ENCODE data around the gene SYTL4. TPM values are rescaled to one million over a fixed set of nuclear protein-coding genes. Genes with fewer than 3 reads are reported as not detected.

Gene SYTL4
- total RNA-seq, 2 experiments from 2014 or later, result not detected

DNA sequence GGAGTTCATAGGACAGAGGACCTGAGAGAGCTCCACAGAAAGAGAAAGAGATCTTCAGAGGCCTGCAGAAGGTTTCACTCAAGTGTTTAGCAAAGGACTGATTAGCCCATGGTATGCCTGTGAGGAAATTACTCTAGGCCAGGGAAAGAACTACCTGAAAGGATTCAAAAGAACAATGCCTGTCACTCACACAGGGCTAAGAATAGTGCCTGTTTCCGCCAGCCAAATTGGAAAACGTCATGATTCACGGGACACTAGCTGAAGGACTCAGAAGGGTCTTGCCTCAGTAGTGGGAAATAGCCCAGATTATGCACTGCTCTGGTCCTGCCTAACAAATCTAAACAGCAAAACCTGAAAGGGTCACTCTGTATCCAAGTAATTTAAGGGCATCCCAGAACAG, 21.1 kb downstream of the SYTL4 start:
- intact Hi-C loops (cut with micrococcal nuclease; ENCODE audit: unreplicated experiment), result no loop called here

DNA sequence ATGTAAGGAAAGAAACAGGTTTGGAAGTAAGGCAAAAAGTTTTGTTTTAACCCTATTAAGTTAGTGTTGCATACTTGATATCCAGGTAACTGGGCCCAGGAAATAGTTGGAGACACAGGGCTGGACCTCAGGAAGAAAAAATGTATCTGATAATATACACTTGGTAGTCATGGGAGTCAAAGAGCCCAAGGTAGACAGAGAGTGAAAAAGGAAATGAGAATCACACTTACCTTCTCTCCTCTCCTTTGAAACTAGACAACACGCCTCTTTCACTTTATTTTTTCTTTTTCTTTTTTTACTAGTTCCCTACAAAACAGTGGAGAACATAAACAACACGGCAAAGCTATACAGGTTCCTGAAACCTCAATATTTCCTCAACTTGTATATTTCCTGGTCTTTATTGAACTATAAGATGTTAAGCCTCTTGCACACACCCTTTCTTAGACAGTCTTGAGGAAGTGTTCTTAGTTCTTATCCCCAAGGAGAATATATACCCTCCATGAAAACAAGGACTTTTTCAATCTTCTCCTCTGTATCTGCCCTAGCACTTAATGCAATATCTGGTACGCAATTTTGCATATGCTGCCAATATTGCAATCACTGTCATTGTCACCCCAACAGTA, 27.2 kb downstream of the SYTL4 start:
- no TSS peak for BruUV-seq (replicated peaks)
- H4K20me1 ChIP-seq (ENCODE audit: insufficient read depth, low read length), result no peaks in the 10 kb centered on the region
- intact Hi-C loops (cut with micrococcal nuclease; ENCODE audit: unreplicated experiment), result no loop called here
- no peak overlapping the region for H3K4me2 ChIP-seq (ENCODE audit: low read length)
- H3K27ac ChIP-seq (ENCODE audit: low read depth, low read length, poor library complexity, severe bottlenecking), result no peak overlapping the region
- H3K4me1 ChIP-seq (ENCODE audit: insufficient read depth, low read length, poor library complexity, severe bottlenecking), result no peaks in the 10 kb centered on the region
- H3K4me3 ChIP-seq (ENCODE audit: low read depth, low read length, poor library complexity, severe bottlenecking), result no peak overlapping the region
- TF ChIP-seq, protein P1, sequence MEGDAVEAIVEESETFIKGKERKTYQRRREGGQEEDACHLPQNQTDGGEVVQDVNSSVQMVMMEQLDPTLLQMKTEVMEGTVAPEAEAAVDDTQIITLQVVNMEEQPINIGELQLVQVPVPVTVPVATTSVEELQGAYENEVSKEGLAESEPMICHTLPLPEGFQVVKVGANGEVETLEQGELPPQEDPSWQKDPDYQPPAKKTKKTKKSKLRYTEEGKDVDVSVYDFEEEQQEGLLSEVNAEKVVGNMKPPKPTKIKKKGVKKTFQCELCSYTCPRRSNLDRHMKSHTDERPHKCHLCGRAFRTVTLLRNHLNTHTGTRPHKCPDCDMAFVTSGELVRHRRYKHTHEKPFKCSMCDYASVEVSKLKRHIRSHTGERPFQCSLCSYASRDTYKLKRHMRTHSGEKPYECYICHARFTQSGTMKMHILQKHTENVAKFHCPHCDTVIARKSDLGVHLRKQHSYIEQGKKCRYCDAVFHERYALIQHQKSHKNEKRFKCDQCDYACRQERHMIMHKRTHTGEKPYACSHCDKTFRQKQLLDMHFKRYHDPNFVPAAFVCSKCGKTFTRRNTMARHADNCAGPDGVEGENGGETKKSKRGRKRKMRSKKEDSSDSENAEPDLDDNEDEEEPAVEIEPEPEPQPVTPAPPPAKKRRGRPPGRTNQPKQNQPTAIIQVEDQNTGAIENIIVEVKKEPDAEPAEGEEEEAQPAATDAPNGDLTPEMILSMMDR (conservative IDR thresholded peaks at IDR 0.05; ENCODE audit: low read length), result no peak
- no peak for TF ChIP-seq EZH2phosphoT487 (IDR thresholded peaks at IDR 0.05; ENCODE audit: borderline replicate concordance, low read depth, low read length)
- no peaks in the 10 kb centered on the region for H3K9me2 ChIP-seq (ENCODE audit: insufficient read depth, low read length)
- POLR2A ChIA-PET, result no interaction called here
- H3K36me3 ChIP-seq (ENCODE audit: insufficient read depth, low read length), result no peaks in the 10 kb centered on the region
- H2AFZ ChIP-seq (ENCODE audit: low read length), result no peak overlapping the region
- CTCF ChIA-PET (ENCODE audit: unreplicated experiment), result no interaction called here
- no peak for DNase-seq (ENCODE audit: low spot score)
- H3K9me3 ChIP-seq (ENCODE audit: low read length), result no peaks in the 10 kb centered on the region
- H3K79me2 ChIP-seq (ENCODE audit: insufficient read depth, low read depth, low read length), result no peaks in the 10 kb centered on the region

More for the DNA sequence above, 21.1 kb downstream of the SYTL4 start:
- Histone ChIP-seq H3K4me1 (ENCODE audit: insufficient read depth, low read length, poor library complexity, severe bottlenecking) (no peaks in the 10 kb centered on the region), H3K9me2 (ENCODE audit: insufficient read depth, low read length) (no peaks in the 10 kb centered on the region), H3K4me2 (ENCODE audit: low read length) (no peak overlapping the region), H3K79me2 (ENCODE audit: insufficient read depth, low read depth, low read length) (no peaks in the 10 kb centered on the region), H2AFZ (ENCODE audit: low read length) (no peak overlapping the region), H3K4me3 (ENCODE audit: low read depth, low read length, poor library complexity, severe bottlenecking) (no peak overlapping the region), H3K27ac (ENCODE audit: low read depth, low read length, poor library complexity, severe bottlenecking) (no peak overlapping the region), H3K9me3 (ENCODE audit: low read length) (no peaks in the 10 kb centered on the region), H3K36me3 (ENCODE audit: insufficient read depth, low read length) (no peaks in the 10 kb centered on the region), H4K20me1 (ENCODE audit: insufficient read depth, low read length) (no peaks in the 10 kb centered on the region)
- no peak for DNase-seq (ENCODE audit: low spot score)
- CTCF ChIA-PET (ENCODE audit: unreplicated experiment), result no interaction called here
- TF ChIP-seq, protein P1 (conservative IDR thresholded peaks at IDR 0.05; ENCODE audit: low read length), result no peak
- no peak for TF ChIP-seq EZH2phosphoT487 (IDR thresholded peaks at IDR 0.05; ENCODE audit: borderline replicate concordance, low read depth, low read length)
- no TSS peak for BruUV-seq (replicated peaks)
- POLR2A ChIA-PET, result no interaction called here

DNA sequence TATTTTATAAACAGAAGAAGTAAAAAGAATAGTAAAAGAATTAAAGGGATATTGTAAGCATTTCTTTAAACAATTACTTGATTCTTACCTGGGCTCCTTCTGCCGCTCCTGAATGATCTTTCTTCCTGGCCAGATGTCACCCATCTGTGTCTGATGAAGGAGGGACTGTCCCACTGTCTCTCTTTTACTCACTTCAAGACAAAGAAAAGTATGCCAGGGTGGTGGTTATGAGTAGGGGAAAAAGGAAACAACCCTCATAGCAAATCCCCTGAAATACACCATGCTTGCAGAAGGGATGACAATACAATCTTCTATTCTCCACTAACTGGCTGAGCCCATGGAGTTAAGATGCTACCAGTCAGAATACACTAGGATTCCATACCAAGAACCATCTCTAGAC, 31.1 kb downstream of the SYTL4 start:
- no peak overlapping the region for H3K4me2 ChIP-seq (ENCODE audit: low read length)
- no peak overlapping the region for H3K27ac ChIP-seq (ENCODE audit: low read depth, low read length, poor library complexity, severe bottlenecking)
- intact Hi-C loops (cut with micrococcal nuclease; ENCODE audit: unreplicated experiment), result no loop called here
- H2AFZ ChIP-seq (ENCODE audit: low read length), result no peak overlapping the region
- no peaks in the 10 kb centered on the region for H3K4me1 ChIP-seq (ENCODE audit: insufficient read depth, low read length, poor library complexity, severe bottlenecking)
- no TSS peak for BruUV-seq (replicated peaks)
- H3K9me2 ChIP-seq (ENCODE audit: insufficient read depth, low read length), result no peaks in the 10 kb centered on the region
- POLR2A ChIA-PET, result interaction anchor here (0.8 kb wide), 1 partner anchor 16 kb away, joined by 4 read pairs; no protein-coding TSS in a partner anchor
- no peaks in the 10 kb centered on the region for H3K79me2 ChIP-seq (ENCODE audit: insufficient read depth, low read depth, low read length)
- DNase-seq (ENCODE audit: low spot score), result no peak
- H3K9me3 ChIP-seq (ENCODE audit: low read length), result no peaks in the 10 kb centered on the region
- CTCF ChIA-PET (ENCODE audit: unreplicated experiment), result no interaction called here
- no peak overlapping the region for H3K4me3 ChIP-seq (ENCODE audit: low read depth, low read length, poor library complexity, severe bottlenecking)
- H3K36me3 ChIP-seq (ENCODE audit: insufficient read depth, low read length), result no peaks in the 10 kb centered on the region
- H4K20me1 ChIP-seq (ENCODE audit: insufficient read depth, low read length), result no peaks in the 10 kb centered on the region
- no peak for TF ChIP-seq EZH2phosphoT487 (IDR thresholded peaks at IDR 0.05; ENCODE audit: borderline replicate concordance, low read depth, low read length)
- TF ChIP-seq, protein P1 (conservative IDR thresholded peaks at IDR 0.05; ENCODE audit: low read length), result no peak

All from OCI-LY7 (cell line).